H9 (cell line): ENCODE data around the gene KCND1. TPM values are rescaled to one million over a fixed set of nuclear protein-coding genes. Genes with fewer than 3 reads are reported as not detected.

Experiments
- DNase-seq: peaks from one replicate; pipeline ENCODE4 v3.0.0-alpha.2; 2017
- H2AFZ ChIP-seq: one replicate; pipeline ENCODE4 v1.6.1; 2013; ENCODE audit warnings: mild to moderate bottlenecking, low read length, control low read depth, moderate library complexity
- H2AK5ac ChIP-seq: 2 replicates; pipeline ENCODE4 v1.6.1; 2013; ENCODE audit warnings: low read length, control low read depth, mixed read lengths; ENCODE audit not compliant: insufficient read length
- H2BK120ac ChIP-seq: one replicate; pipeline ENCODE4 v1.6.1; 2013; ENCODE audit warnings: low read depth, mild to moderate bottlenecking, low read length, control low read depth, inconsistent platforms; ENCODE audit not compliant: poor library complexity, severe bottlenecking
- H2BK12ac ChIP-seq: 2 replicates; pipeline ENCODE4 v1.6.1; 2013; ENCODE audit warnings: low read length, control low read depth, mixed read lengths, low read depth; ENCODE audit not compliant: insufficient read length
- H2BK15ac ChIP-seq: 2 replicates; pipeline ENCODE4 v1.6.1; 2013; ENCODE audit warnings: low read depth, low read length, control low read depth
- H2BK20ac ChIP-seq: one replicate; pipeline ENCODE4 v1.6.1; 2013; ENCODE audit warnings: low read depth, mild to moderate bottlenecking, low read length, control low read depth, inconsistent platforms; ENCODE audit not compliant: poor library complexity, severe bottlenecking
- H2BK5ac ChIP-seq: 2 replicates; pipeline ENCODE4 v1.6.1; 2013; ENCODE audit warnings: low read length, control low read depth, mixed read lengths; ENCODE audit not compliant: insufficient read length
- H3K14ac ChIP-seq: 2 replicates; pipeline ENCODE4 v1.6.1; 2013; ENCODE audit warnings: low read length, control low read depth; ENCODE audit not compliant: insufficient read depth
- H3K18ac ChIP-seq: 2 replicates; pipeline ENCODE4 v1.6.1; 2013; ENCODE audit warnings: low read depth, mild to moderate bottlenecking, mixed read lengths, low read length, control low read depth; ENCODE audit not compliant: insufficient read length
- H3K23ac ChIP-seq: 2 replicates; pipeline ENCODE4 v1.6.1; 2013; ENCODE audit warnings: low read length, control low read depth, mixed read lengths, low read depth; ENCODE audit not compliant: insufficient read length
- H3K23me2 ChIP-seq: 2 replicates; pipeline ENCODE4 v1.6.1; 2013; ENCODE audit warnings: low read depth, mild to moderate bottlenecking, mixed read lengths, low read length, control low read depth; ENCODE audit not compliant: insufficient read length, poor library complexity, severe bottlenecking
- H3K27ac ChIP-seq: 2 replicates; pipeline ENCODE4 v1.5.1; 2013; ENCODE audit warnings: low read length, control low read depth, mixed read lengths, low read depth; ENCODE audit not compliant: insufficient read length
- H3K27me3 ChIP-seq: 2 replicates; pipeline ENCODE4 v1.6.1; 2013; ENCODE audit warnings: low read length, control low read depth, inconsistent platforms; ENCODE audit not compliant: insufficient read depth
- H3K4ac ChIP-seq: 2 replicates; pipeline ENCODE4 v1.6.1; 2013; ENCODE audit warnings: low read depth, mild to moderate bottlenecking, control low read depth, inconsistent platforms, low read length, moderate library complexity
- H3K4me1 ChIP-seq: 2 replicates; pipeline ENCODE4 v1.6.1; 2013; ENCODE audit warnings: low read length, control low read depth, inconsistent platforms; ENCODE audit not compliant: insufficient read depth
- H3K4me2 ChIP-seq: 2 replicates; pipeline ENCODE4 v1.6.1; 2013; ENCODE audit warnings: low read length, control low read depth, mixed read lengths; ENCODE audit not compliant: insufficient read length, insufficient read depth
- H3K56ac ChIP-seq: 2 replicates; pipeline ENCODE4 v1.6.1; 2013; ENCODE audit warnings: low read depth, mild to moderate bottlenecking, mixed read lengths, low read length, control low read depth; ENCODE audit not compliant: insufficient read length
- H3K79me1 ChIP-seq: 2 replicates; pipeline ENCODE4 v1.6.1; 2013; ENCODE audit warnings: low read depth, mild to moderate bottlenecking, moderate library complexity, low read length, control low read depth, inconsistent platforms; ENCODE audit not compliant: insufficient read depth, poor library complexity, severe bottlenecking
- H3K79me2 ChIP-seq: 2 replicates; pipeline ENCODE4 v1.6.1; 2013; ENCODE audit warnings: low read length, control low read depth, inconsistent platforms; ENCODE audit not compliant: insufficient read depth
- H3K9ac ChIP-seq: 2 replicates; pipeline ENCODE4 v1.6.1; 2013; ENCODE audit warnings: low read length, control low read depth, mixed read lengths; ENCODE audit not compliant: insufficient read length; ENCODE audit errors: extremely low read depth
- H3K9me3 ChIP-seq: one replicate; pipeline ENCODE4 v1.6.1; 2013; ENCODE audit warnings: low read depth, low read length, inconsistent platforms; ENCODE audit not compliant: control insufficient read depth
- H3T11ph ChIP-seq: one replicate; pipeline ENCODE4 v1.6.1; 2013; ENCODE audit warnings: mild to moderate bottlenecking, low read length, control low read depth, inconsistent platforms
- H4K20me1 ChIP-seq: one replicate; pipeline ENCODE4 v1.6.1; 2013; ENCODE audit not compliant: control insufficient read depth, insufficient read length, insufficient read depth
- H4K5ac ChIP-seq: 2 replicates; pipeline ENCODE4 v1.6.1; 2013; ENCODE audit warnings: low read depth, mild to moderate bottlenecking, mixed read lengths, low read length, control low read depth; ENCODE audit not compliant: insufficient read length
- H4K8ac ChIP-seq: replicated peaks from 2 replicates; pipeline ENCODE4 v1.6.1; 2013; ENCODE audit warnings: low read length, control low read depth, mixed read lengths, low read depth; ENCODE audit not compliant: insufficient read length
- H4K91ac ChIP-seq: 2 replicates; pipeline ENCODE4 v1.6.1; 2013; ENCODE audit warnings: low read depth, mild to moderate bottlenecking, moderate library complexity, mixed read lengths, low read length, control low read depth; ENCODE audit not compliant: insufficient read length
- H3K27ac Mint-ChIP-seq, 3 experiments: 2 replicates in 2 of 3; 3 replicates in 1 of 3; pipeline ENCODE4 v1.8.0; 2020 to 2021; ENCODE audit warnings: mixed read lengths in 3 of 3, mild to moderate bottlenecking in 1 of 3, moderate library complexity in 1 of 3
- H3K27me3 Mint-ChIP-seq: 2 replicates; pipeline ENCODE4 v1.8.0; 2021; ENCODE audit warnings: low read depth, mild to moderate bottlenecking, moderate library complexity, mixed read lengths
- H3K36me3 Mint-ChIP-seq, 3 experiments: 2 replicates in 2 of 3; 3 replicates in 1 of 3; pipeline ENCODE4 v1.8.0; 2020 to 2021; ENCODE audit warnings: low read depth in 3 of 3, mixed read lengths in 3 of 3; ENCODE audit not compliant: insufficient read depth in 1 of 3
- H3K4me1 Mint-ChIP-seq, 2 experiments: 2 replicates each; pipeline ENCODE4 v1.8.0; 2020; ENCODE audit warnings: mixed read lengths in 2 of 2
- H3K4me3 Mint-ChIP-seq, 2 experiments: 2 replicates in 1 of 2; 3 replicates in 1 of 2; pipeline ENCODE4 v1.8.0; 2020 to 2021; ENCODE audit warnings: mild to moderate bottlenecking in 2 of 2, mixed read lengths in 2 of 2, moderate library complexity in 1 of 2
- H3K9me3 Mint-ChIP-seq, 2 experiments: 2 replicates in 1 of 2; 3 replicates in 1 of 2; pipeline ENCODE4 v1.8.0; 2020; ENCODE audit warnings: mild to moderate bottlenecking in 2 of 2, mixed read lengths in 2 of 2, moderate library complexity in 1 of 2
- CTCF ChIP-seq: fragments of 200-600 bp; sonication (generic); conservative IDR thresholded peaks from 3 replicates; pipeline ENCODE4 v1.8.0; 2021; ENCODE audit warnings: antibody characterized with exemption, mild to moderate bottlenecking
- WGBS: extraction: QIAGEN DNeasy Blood & Tissue Kit; methylation state at CpG from one replicate; pipeline ENCODE4 v1.1.7; 2013; ENCODE audit warnings: missing lambda C conversion rate, low lambda C conversion rate, mixed read lengths; ENCODE audit not compliant: insufficient read length; ENCODE audit errors: extremely low coverage; 5-methylcytosine and 5-hydroxymethylcytosine counted together
- total RNA-seq: library from RNA; stranded (reverse); gene quantifications from 2 replicates; pipeline ENCODE4 v1.2.1, GENCODE V29; 2021

The KCND1 gene
- total RNA-seq, 1 experiment from 2014 or later = 5.7 TPM

- H3K27ac ChIP-seq = no peak overlapping the region
- no peak overlapping the region for H3K4ac ChIP-seq
- H3K14ac ChIP-seq = no peak overlapping the region
- no peak for DNase-seq
- H2BK12ac ChIP-seq = no peak overlapping the region
- H2BK120ac ChIP-seq = no peak overlapping the region
- no peaks in the 10 kb centered on the region for H3K4me1 ChIP-seq
- H3K36me3 Mint-ChIP-seq = peaks cover 52 to 64% (median 61%) of the 10 kb centered on the region in 3 experiments
- no peak overlapping the region for H4K8ac ChIP-seq
- no peak overlapping the region for H2AFZ ChIP-seq
- no peak overlapping the region for H2AK5ac ChIP-seq
- no peak overlapping the region for H2BK5ac ChIP-seq
- no peaks in the 10 kb centered on the region for H3K23me2 ChIP-seq
- no peak overlapping the region for H4K5ac ChIP-seq
- H3K27ac Mint-ChIP-seq = peak overlapping the region; percentile 44 to 78 (median 61); a peak in 3 of 7 replicates
- no peak overlapping the region for H2BK15ac ChIP-seq
- no peak overlapping the region for H4K91ac ChIP-seq
- no peak overlapping the region for H3K56ac ChIP-seq
- H3K27me3 Mint-ChIP-seq = peaks cover 7% of the 10 kb centered on the region
- peaks cover 25% of the 10 kb centered on the region for H3K79me2 ChIP-seq
- H3K4me3 Mint-ChIP-seq = peak overlapping the region; percentile 65 to 87
- peaks cover 4% of the 10 kb centered on the region for H3K79me1 ChIP-seq
- WGBS = no CpG with 5 or more reads among the region's 5 CpGs
- peaks cover 73 to 76% of the 10 kb centered on the region in 2 experiments for H3K9me3 Mint-ChIP-seq
- H3K9me3 ChIP-seq = no peaks in the 10 kb centered on the region
- H3K23ac ChIP-seq = no peak overlapping the region
- H4K20me1 ChIP-seq = peaks cover 2% of the 10 kb centered on the region
- no peaks in the 10 kb centered on the region for H3K27me3 ChIP-seq
- H3T11ph ChIP-seq = no peak overlapping the region
- no peak for TF ChIP-seq CTCF
- H3K9ac ChIP-seq = no peak overlapping the region
- no peak overlapping the region for H2BK20ac ChIP-seq
- peak overlapping the region; percentile 87 for H3K4me2 ChIP-seq
- peaks cover 16 to 43% of the 10 kb centered on the region in 2 experiments for H3K4me1 Mint-ChIP-seq
- no peak overlapping the region for H3K18ac ChIP-seq
These were observed 57.9 kb downstream of the KCND1 start for GRCh38 chrX:48913605-48914366.
